ENCODE results near the gene SUFU. TPM values are rescaled to one million over a fixed set of nuclear protein-coding genes. Genes with fewer than 3 reads are reported as not detected.

Gene SUFU
- total RNA-seq, 1 donor from 2014 or later: 9.4 TPM

DNA sequence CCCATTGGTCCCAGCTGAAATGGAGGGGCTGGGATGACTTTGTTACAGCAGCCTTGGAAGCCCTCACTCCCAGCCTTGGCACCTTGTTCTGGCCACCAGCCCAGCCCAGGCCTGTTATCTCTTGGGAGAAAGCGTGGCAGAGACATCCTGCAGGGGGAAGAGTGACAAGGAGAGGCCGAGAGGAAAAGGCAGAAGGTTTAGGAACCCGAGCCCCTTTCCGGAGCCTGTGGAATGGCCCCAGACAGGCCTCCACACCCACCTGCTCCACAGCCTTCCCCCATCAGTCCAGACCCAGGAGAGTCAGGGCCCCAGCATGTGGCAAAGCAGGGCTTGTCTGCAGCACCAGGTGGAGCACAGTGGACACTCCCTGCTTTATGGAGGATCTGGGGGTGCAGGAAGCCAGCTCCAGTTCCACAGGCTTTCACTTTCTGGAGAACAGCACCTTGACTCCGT, 116.4 kb downstream of the SUFU start:
- ATAC-seq: no peak

DNA sequence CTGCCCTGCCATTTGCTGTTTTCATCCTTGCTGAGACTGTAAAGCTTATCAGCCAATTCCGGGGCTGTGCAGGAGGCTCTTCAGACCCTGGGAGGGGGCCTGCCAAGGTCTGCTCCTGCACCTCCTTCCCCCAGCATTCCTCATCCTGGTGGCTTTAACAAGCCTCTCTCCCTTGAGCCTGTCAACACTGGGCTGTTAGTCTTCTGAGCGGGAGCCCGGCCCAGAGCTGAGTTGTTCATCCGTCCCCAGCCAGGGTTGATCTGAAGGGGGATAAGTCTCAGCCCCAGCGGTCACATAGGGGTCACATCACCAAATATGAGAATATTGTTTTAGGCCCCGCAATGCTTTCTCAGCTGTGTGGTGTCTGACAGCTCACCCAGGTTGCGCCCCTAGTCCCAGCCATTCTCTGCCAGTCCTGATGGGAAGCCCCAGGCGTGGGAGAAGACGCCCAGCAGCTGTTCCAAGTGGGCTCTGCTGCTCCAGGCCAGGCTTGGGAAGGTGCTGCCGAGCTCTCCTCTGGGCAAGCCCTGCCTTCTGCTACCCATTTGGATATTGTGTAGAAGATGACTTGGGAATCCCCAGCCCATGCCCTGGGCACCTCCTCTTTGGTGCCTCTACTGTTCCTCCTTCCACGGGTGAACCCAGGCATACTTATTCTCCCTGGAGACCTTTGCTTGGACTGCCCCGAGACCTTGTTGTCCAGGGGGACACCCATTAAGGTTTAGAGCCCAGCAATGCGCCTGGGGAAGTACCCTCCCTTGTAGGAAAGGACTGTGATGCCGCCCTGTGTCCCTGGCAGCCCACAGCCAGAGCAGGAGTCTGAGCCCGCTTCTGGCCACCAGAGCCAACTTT, 117.0 kb downstream of the SUFU start:
- no peak for ATAC-seq

DNA sequence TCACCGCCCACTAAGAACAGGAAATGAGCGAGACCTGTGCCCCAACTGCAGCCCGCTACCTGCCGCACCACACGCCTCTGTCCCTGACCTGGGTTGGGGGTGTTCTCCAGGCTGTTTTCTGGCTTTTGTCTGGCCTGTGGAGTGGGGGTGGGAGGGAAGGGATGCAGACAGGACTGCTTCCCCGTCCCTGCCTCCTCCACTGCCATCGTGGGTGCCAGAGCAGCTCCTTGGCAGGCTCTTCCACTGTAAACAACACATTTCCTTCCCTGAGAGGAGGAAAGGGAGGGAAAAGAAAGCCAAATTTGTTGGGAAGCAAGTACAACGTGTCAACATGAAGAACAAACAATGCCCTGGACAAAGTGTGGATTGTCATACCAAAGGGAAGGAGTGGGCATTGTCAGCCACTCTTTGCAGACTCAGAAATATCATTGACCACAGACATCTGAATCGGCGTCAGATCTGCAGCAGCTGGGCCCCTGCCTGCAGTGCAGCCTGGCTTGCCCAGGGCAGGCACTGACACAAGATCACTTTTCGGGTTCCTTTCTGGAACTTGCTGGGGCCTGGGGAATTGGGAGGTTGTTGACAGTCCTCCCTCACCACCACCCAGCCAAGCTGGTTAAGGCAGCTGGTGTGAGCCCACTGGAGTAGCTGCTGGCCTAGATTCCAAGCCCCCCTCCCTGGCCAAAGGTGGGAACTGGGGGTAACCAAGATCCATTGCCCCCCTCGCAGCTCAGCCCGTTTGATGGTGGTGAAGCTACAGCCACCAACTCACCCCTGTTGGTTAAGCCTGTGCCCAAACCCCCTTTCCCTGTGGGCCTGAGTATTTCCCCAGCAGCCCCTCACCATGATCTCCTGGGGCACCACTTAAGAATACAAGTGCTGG, 117.9 kb downstream of the SUFU start:
- ATAC-seq: no peak

DNA sequence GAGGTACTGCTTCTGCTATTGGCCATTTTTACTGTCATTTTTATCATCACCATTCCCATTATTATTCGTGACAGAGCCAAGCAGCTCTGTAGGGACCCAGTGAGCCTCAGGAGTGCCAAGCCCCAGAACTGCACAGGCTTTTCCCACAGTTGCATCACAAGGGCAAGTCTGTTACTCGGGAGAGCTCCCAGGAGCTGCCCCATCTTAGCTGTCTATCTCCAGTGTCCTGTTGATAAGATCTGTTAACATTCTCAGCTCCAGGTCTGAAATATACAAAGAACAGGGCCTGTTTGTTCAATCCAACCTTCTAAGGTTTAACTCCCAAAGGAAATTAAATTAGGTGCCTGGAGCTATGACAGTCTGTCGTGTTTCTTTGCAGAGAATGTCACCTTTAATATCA, 120.3 kb downstream of the SUFU start:
- no peak for ATAC-seq

DNA sequence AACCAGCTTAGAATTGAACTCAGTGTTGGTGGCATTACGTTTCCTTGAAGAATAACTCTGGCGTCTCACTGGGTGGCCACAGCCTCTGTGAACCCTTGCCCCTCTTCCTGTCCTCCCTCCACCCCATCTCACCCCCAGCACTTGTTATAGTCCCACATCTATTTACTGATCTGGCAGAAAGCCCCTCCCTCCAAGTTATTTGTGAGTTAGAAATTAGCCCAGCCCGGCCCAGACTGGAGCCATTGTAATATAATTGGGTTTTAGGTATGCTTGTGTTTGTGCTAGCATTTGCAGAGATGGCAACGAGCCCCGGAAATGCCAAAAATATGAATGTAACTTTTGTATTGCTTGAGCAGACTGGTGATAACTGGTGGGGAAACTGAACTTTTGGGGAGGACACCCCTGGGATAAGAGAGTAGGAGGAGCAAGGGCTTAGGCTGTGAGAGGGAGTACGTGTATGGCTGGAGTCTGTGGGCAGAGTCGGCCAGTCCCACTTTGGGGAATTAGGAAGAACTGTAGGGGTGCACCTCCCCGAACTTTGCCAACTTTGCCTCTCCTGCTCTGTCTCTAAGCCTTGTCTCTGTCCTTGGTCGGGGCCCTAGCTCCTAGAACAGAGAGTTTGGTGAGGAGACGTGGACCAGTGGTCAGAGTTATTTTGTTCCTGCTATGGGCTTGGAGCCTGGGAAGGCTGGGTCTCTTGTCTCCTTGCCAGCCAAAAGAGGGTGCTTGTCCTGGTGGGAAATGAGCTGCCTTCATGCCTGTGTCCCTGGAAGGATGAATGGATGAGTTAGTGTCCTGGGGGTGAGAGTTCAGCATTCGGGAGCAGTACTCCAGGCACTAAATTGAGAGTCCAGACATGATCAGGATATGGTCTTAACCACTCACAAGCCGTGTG, 121.2 kb downstream of the SUFU start:
- no peak for ATAC-seq

DNA sequence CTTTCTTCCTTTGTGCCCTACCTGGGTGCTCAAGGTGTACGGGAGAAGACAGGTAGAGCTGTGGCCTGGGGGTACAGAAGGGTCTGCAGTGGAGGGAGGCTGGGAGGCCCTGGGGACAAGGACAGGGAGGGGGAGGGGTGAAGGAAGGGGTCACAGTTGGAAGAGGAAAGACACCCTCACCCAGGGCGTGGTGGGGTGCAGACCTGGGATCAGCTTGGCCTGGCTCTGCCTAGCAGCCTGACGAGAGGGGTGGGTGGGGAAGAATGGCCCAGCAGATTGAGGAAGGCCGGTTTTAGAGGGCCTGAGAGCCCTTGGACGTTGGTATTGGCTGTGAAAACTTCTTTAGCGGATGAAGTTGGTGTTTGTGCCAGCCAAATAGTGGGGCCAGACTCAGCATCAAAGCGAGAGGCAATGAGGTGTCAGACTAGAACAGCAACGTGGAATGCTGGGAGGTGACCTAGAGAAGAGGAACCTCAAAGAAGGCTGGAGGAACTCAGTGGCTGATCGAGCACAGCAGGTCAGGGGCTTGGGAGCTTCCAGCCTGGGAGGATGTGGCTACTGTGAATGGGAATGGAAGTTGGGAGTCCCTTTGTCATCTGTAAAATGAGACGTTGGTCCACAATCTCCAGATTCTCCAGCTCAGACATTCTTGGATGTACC, 122.4 kb downstream of the SUFU start:
- no peak for ATAC-seq

DNA sequence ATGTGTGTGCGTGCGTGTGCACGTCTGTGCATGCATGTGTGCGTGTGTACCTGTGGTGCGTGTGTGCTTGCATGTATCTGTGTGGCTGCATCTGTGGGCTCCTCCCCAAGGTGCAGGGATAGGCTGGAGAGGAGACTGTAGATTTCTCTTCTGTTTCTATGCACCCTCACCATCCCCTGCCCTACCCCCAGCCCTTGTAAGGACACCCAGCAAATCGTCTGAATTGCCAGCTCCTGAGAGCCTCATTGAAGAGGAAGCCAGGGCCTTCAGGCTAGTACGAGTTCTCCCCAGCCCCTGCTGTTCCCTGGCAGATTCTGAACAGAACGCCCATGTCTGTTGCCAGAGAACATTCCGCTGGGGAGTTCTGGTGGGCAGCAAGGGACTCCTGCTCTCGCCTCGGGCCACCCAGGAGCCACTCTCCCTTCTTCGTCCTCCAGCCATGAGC, 123.5 kb downstream of the SUFU start:
- ATAC-seq: no peak

DNA sequence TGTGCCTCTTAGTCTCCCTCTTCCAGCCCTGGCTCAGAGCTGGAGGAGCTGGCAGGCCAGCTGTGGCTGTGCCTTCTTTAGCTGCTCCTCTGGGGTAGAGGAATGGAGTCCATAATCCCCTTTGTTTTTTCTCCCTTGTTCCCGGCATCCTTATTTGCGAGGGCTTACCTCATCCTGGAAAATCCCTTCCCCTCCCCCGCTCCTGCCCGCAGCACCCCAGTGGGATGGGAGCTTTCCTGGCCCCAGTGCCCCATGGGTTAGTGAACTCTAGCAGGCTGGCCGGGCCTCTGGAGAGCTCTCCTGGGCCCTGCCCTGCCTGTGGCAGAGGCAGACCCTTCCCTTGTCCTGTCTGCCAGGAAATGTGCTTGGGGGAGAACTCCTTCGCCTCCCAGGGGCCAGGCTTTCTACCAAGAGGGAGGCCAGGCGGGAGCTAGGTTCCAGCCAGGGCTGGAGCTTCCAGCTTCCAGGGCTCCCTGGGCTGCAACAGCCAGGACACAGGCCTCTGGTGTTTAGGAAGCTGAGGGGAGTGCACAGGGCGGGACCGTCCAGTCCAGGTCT, 124.0 kb downstream of the SUFU start:
- no peak for ATAC-seq

DNA sequence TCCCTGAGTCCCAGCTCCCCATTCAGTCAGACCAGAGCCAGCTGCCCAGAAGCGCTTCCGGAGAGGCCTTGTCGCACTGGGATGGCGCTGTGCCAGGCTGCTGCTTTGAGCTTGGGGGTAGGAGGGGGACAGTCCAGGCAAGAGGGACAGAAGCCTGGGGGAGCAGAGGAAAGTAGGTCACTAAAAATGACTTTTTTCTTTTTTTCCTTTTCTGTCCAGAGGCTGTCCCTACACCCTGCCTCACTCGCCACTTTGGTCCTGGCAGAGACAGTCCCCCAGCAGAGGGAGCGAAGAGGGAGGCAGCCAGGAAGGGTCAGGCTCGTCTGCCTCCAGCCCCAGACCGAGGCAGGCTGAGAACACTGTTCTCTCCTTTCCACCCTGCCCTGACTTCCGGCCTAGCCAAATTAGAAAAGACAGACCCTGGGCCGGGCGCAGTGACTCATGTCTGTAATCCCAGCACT, 124.7 kb downstream of the SUFU start:
- no peak for ATAC-seq

DNA sequence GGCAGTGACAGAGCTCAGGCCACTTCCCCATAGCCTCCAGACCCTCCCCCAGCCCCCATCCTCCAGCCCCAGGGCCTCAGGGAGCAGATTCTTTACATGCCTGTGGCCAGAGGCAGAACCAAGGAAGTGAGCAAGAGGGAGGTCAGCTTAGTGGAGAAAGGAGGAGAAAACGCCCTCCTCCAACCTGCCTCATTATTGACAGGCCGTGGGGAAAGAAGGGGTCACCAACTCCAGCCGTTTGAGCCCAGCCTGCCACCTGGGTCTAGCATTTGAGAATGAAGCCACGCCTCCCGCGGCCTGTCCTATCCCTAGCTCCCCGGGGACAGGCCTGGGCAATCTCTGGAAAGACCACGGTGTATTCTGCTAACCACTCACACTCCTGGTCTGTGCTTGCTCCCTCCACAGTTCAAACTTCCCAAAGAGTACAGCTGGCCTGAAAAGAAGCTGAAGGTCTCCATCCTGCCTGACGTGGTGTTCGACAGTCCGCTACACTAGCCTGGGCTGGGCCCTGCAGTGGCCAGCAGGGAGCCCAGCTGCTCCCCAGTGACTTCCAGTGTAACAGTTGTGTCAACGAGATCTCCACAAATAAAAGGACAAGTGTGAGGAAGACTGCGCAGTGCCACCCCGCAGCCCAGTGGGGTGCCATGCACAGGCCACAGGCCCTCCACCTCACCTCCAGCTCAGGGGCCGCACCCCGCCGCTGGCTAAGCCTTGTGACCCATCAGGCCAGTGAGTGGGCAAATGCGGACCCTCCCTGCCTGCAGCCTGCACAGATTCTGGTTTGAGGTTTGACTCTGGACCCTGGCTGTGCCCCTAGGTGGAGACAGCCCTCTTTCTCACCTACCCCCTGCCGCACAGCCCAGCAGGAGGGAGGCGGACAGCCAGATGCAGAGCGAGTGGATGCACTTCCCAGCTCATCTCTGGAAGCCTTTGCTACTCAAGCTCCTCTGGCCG, 126.2 kb downstream of the SUFU start:
- ATAC-seq: no peak

DNA sequence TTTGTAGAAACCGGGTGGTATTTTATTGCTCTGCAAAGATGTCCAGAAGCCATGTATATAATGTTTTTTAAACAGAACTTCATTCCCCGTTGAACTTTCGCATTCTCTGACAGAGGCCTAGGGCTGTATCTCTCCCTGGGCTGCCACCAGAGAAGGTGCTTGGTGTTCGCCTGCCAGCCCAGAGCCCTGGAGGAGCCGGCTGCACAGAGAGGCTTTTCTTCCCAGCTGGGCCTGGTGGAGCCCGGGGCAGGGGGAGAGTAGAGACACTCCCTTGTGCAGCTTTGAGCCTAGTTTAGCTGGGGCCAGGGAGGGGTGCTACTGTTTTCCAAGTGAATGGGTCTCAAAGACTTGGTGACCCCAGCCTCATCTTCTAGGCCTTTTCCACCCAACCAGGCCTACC, 126.9 kb downstream of the SUFU start:
- ATAC-seq: no peak

DNA sequence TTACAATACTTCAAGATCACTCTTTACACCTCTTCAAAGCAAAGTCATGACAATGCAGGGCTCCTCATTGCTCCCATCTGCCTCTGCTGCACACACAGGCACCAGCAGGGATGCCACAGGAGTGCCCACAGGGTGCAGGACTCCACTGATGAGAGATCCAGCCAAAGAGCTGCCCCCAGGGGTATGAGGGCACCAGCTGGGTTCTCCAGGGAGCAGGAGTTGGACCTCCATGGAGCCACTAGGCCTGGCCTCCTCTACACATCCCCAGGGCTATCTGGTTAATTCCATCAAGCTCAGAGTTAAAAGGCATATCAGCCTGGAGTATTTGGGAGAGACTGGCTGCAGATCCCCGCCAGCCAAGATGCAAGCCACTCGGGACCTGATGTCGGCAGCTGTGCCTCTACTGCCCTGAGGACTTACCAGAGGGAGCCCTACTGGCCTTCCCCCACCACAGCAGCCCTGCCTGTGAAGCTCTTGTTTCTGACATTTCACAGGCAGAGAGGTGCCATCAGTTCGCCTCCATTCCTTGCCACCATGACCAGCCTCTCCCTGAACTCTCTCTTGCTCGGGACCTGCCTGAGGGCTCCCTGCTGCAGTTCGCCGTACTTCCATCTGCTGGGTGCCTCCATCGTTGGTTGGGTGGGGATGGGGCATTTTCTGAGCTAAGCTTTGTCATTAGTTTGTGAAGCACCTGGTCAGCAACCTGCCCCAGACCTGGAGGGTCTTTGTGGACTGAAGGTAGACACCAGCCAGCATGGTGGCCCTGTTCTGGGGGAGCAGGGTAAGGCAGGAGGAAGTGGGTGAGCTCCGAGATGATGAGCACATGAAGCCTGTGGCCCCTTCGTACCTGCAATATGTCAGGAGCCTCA, 128.0 kb downstream of the SUFU start:
- no peak for ATAC-seq

DNA sequence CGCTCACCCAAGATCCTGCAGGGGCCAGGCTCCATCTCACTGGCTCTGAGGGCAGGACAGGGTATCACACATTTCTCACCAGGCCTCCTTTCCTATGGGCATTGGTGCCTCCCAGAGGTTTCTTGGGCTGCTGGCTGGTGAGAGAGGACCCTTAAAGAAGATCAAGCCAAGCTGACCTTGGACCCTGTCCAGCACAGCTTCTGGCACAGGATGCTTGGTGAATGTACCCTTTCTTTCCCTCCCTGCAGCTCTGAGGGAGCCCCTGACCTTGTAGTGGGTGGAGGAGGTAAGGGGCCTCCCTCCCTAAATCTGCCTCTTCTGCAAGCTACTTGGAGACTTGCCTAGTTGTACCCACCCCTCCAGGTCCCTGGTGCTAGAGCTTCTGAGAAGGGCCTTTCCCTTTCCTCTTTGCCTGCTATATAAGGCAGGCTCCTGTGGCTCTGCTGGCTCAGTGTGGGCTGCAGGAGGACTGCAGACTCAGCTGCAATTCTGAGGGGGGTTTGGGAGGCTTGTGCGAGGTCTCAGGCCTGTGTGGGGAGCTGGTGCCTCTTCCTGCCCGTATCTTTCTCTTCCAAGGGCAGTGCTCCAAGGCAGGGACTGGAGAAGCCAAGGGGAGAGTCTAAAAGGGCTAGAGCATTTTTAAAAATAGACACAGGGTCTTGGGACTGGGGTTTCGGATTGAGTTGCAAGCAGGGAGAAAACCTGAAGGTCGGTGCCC, 128.8 kb downstream of the SUFU start:
- ATAC-seq: no peak

DNA sequence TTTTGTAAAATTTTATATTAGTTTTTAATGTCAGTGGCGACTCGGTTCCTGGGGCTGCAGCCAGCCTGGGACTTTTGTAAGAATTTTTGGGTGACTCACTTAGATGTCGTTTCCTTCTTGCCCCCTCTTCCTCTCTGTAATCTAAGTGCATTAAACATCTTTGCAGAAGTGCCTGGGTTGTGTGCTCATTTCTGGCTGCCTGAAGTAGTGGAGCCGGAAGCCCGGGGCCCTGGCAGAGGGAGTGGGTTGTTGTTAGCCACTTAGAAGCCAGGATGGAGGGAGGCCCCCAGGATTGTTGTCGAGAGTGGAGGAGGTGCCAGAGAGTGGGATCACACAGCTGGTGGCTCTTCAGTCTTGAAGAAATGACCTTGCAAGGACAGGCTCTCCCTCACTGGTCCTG, 129.5 kb downstream of the SUFU start:
- ATAC-seq: no peak

DNA sequence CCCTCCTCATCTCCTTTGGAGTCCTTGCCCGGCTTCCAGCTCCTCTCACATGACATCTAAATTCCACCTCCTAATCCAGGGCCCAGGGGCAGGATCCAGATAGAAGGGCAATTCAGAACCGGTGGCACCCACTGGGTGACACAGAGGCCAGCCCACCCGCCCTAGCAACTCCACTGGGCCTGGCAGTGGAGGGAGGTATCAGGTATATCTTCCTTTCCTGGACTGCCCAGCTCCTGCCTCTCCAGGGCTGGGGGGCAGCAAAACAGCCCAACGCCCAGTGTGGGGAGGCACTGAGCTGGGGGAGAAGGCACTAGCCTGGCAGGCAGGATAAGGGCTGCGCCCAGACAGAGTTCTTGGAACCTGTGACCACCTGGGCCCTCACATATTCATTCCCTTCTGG, 130.1 kb downstream of the SUFU start:
- ATAC-seq: no peak

DNA sequence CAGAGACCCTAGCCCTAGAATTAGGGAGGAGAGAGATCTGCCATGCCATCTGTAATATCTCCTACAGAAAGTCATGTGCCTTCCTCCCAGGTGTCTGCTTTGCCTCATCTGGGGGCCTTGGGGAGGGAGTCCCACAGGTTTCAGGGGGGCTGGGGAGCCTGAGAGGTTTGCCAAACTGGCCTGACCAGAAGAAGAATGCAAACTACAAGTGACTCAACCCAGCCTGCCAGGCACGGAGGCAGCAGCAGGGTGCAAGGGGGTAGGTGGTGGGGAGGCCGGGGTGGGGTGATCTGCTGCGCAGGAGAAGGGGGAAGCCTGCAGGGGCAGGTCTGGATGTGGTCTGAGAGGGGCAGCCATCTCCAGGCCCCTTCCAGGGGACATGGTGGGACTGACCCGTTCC, 130.9 kb downstream of the SUFU start:
- peak; percentile 59 for ATAC-seq

DNA sequence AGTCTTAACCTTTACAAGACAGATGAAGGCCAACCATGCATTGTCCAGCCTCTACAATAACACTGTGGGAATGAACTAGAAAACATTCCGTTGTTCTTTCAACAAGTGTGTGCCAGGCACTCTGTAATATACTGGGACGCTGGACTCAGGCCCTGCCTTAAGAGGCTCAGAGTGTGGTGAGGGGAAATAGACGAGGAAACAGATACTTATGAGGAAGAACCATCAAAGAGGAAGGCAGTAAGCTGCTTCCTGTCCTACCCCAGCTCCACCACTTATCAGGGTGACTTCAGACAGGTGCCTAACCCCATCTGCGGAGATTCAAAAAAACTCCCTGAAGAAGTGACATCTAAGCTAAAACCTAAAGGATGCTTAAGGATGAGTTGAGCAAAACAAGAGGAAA, 131.6 kb downstream of the SUFU start:
- no peak for ATAC-seq

DNA sequence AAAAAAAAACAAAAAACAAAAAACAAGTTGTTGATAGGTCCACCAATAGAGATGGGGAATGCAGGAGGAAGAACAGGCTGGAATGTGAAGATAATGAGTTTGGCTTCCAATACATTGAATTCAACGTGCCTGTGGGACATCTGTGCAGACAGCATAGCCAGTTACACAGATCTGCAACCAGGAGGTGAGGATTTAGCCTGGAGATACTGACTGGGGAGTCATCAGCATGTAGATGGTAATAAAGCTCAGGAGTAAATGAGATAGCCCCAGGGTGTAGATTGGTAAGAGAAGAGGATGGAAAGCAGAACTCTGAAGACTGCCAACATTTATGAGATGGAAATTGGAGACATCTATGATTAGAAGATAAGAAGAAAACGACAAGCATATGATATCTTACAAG, 135.8 kb downstream of the SUFU start:
- ATAC-seq: no peak

DNA sequence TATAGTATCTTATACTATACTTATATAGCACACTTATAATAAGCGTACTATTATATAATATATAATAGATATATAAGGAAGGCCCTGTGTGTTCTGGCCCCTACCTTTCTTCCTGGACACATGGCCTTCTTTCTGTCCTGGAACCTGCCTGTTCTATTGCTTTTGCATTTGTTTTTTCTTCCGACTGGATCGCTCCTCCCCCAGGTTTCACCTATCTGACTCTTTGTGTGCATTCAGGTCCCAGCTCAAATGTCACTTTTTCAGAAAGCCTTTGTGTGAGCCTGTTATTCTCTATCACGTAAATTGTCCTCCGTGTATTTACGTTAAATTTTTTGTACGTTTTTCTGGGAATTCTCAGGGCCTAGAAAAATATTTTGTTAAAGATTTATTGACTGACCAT, 137.6 kb downstream of the SUFU start:
- no peak for ATAC-seq
